Measurements from ENCODE around the gene CLSTN2.

The CLSTN2 gene

GRCh38 chr3:140007911-140008869, 73.2 kb downstream of the CLSTN2 start:
- no peak for DNase-seq

GRCh38 chr3:140010391-140010790, 75.4 kb downstream of the CLSTN2 start:
- DNase-seq, result no peak

- no peak for DNase-seq
These were observed 76.1 kb downstream of the CLSTN2 start for GRCh38 chr3:140011086-140011485.

GRCh38 chr3:140011611-140012277, 76.8 kb downstream of the CLSTN2 start:
- DNase-seq, result no peak

- DNase-seq, result no peak
These were observed 78.2 kb downstream of the CLSTN2 start for GRCh38 chr3:140013220-140013619.

- DNase-seq, result no peak
These were observed 80.0 kb downstream of the CLSTN2 start for GRCh38 chr3:140014831-140015495.

GRCh38 chr3:140015741-140016140, 80.8 kb downstream of the CLSTN2 start:
- DNase-seq, result no peak

- DNase-seq, result no peak
These were observed 83.6 kb downstream of the CLSTN2 start for GRCh38 chr3:140018556-140018955.

GRCh38 chr3:140019946-140020345, 85.0 kb downstream of the CLSTN2 start:
- DNase-seq, result no peak

- DNase-seq, result no peak
These were observed 85.6 kb downstream of the CLSTN2 start for GRCh38 chr3:140020541-140020940.

GRCh38 chr3:140021269-140021668, 86.3 kb downstream of the CLSTN2 start:
- DNase-seq, result no peak

GRCh38 chr3:140022066-140022770, 87.2 kb downstream of the CLSTN2 start:
- no peak for DNase-seq

GRCh38 chr3:140023616-140024530, 88.9 kb downstream of the CLSTN2 start:
- DNase-seq, result no peak

- no peak for DNase-seq
These were observed 96.2 kb downstream of the CLSTN2 start for GRCh38 chr3:140031170-140031569.

- DNase-seq, result no peak
These were observed 99.1 kb downstream of the CLSTN2 start for GRCh38 chr3:140034058-140034457.

- DNase-seq, result no peak
These were observed 100.9 kb downstream of the CLSTN2 start for GRCh38 chr3:140035871-140036270.

GRCh38 chr3:140050396-140050795, 115.4 kb downstream of the CLSTN2 start:
- DNase-seq, result no peak

GRCh38 chr3:140051019-140051957, 116.3 kb downstream of the CLSTN2 start:
- DNase-seq, result no peak

- DNase-seq, result no peak
These were observed 118.1 kb downstream of the CLSTN2 start for GRCh38 chr3:140052771-140053702.

All from NCI-H226 (cell line).